Dedifferentiated amniotic fluid mesenchymal stem cell (primary cell): ENCODE results near the gene CCK.
A peak's percentile ranks its signal among the peaks of the same experiment; 100 is the strongest.
"Not testable (repeated sequence)": the region's sequence is repeated elsewhere in the genome, so short reads cannot be mapped to it uniquely, and the experiment has no call there.

Experiments
- DNase-seq: peaks from one replicate; pipeline ENCODE4 v3.0.0-alpha.2; 2016; ENCODE audit errors: extremely low spot score

The CCK gene

GRCh38 chr3:42266085-42266484 is at the start of gene CCK:
Gene CCK, minus strand, starts transcription at chr3:42266185. Its CDS starts 2,555 bp downstream, at chr3:42263630.
- no peak for DNase-seq

- no peak for DNase-seq
Observed at GRCh38 chr3:42314411-42314810, 48.4 kb upstream of the CCK start.

- DNase-seq, result no peak
Observed at GRCh38 chr3:42308651-42309050, 42.7 kb upstream of the CCK start.

GRCh38 chr3:42306499-42306898 is 40.5 kb upstream of the CCK start:
- no peak for DNase-seq

- DNase-seq, result no peak
Observed at GRCh38 chr3:42302924-42303634, 37.1 kb upstream of the CCK start.

GRCh38 chr3:42301446-42302175 is 35.6 kb upstream of the CCK start:
- no peak for DNase-seq

GRCh38 chr3:42300778-42301177 is 34.8 kb upstream of the CCK start:
- no peak for DNase-seq

GRCh38 chr3:42300013-42300412 is 34.0 kb upstream of the CCK start:
- DNase-seq, result peak; percentile 16

- no peak for DNase-seq
Observed at GRCh38 chr3:42298259-42298658, 32.3 kb upstream of the CCK start.

- DNase-seq, result no peak
Observed at GRCh38 chr3:42292009-42292408, 26.0 kb upstream of the CCK start.

GRCh38 chr3:42290966-42291714 is 25.2 kb upstream of the CCK start:
- no peak for DNase-seq

GRCh38 chr3:42289026-42289425 is 23.0 kb upstream of the CCK start:
- no peak for DNase-seq

- no peak for DNase-seq
Observed at GRCh38 chr3:42288385-42288784, 22.4 kb upstream of the CCK start.

GRCh38 chr3:42287423-42287822 is 21.4 kb upstream of the CCK start:
- not testable (repeated sequence) for DNase-seq

- no peak for DNase-seq
Observed at GRCh38 chr3:42277676-42278075, 11.7 kb upstream of the CCK start.

- no peak for DNase-seq
Observed at GRCh38 chr3:42276141-42277132, 10.5 kb upstream of the CCK start.

GRCh38 chr3:42275217-42275616 is 9.2 kb upstream of the CCK start:
- DNase-seq, result no peak

- DNase-seq, result no peak
Observed at GRCh38 chr3:42274266-42274665, 8.3 kb upstream of the CCK start.

GRCh38 chr3:42273361-42273760 is 7.4 kb upstream of the CCK start:
- no peak for DNase-seq

GRCh38 chr3:42271786-42272185 is 5.8 kb upstream of the CCK start:
- no peak for DNase-seq

- DNase-seq, result no peak
Observed at GRCh38 chr3:42270561-42270960, 4.6 kb upstream of the CCK start.
